Activated B cell treated with CpG ODN at 0.5 μM for 24 hours (primary cell): ENCODE results near the gene TGFB2. TPM values are rescaled to one million over a fixed set of nuclear protein-coding genes. Genes with fewer than 3 reads are reported as not detected.

Experiments used
- ATAC-seq: fragments of 200-7000 bp; cut with Tn5 transposase; one replicate; pipeline ENCODE4 v1.10.0; 2021; ENCODE audit warnings: low read depth, mild to moderate bottlenecking, moderate library complexity
- CTCF ChIA-PET: fragments of 350-600 bp; sonication (Branson Sonifier 250); formaldehyde crosslinking; loops from one replicate; lab custom pipeline; 2021; ENCODE audit warnings: antibody characterized with exemption; lab: Charles Lee
- POLR2A ChIA-PET: fragments of 350-600 bp; sonication (Branson Sonifier 250); formaldehyde crosslinking; loops from one replicate; lab custom pipeline; 2021; ENCODE audit warnings: antibody characterized with exemption; lab: Charles Lee
- DNase-seq: peaks from one replicate; pipeline ENCODE4 v3.0.0; 2022
- H3K27ac Mint-ChIP-seq: one replicate; pipeline ENCODE4 v1.8.0; 2020; ENCODE audit warnings: mixed read lengths
- H3K27me3 Mint-ChIP-seq: one replicate; pipeline ENCODE4 v1.8.0; 2021; ENCODE audit warnings: mixed read lengths
- H3K36me3 Mint-ChIP-seq: one replicate; pipeline ENCODE4 v1.8.0; 2021; ENCODE audit warnings: low read depth, mixed read lengths
- H3K4me1 Mint-ChIP-seq: one replicate; pipeline ENCODE4 v1.8.0; 2021; ENCODE audit warnings: mixed read lengths
- H3K4me3 Mint-ChIP-seq: one replicate; pipeline ENCODE4 v1.8.0; 2020; ENCODE audit warnings: mild to moderate bottlenecking, mixed read lengths
- H3K9me3 Mint-ChIP-seq: one replicate; pipeline ENCODE4 v1.8.0; 2020; ENCODE audit warnings: mixed read lengths
- intact Hi-C: fragments of 100-400 bp; cut with micrococcal nuclease; formaldehyde crosslinking; loops from one replicate; pipeline ENCODE4 v1.15.1; 2024
- total RNA-seq: library from RNA; stranded (reverse); gene quantifications from 2 replicates; pipeline ENCODE4 v1.2.3, GENCODE V29; 2022
- TF ChIP-seq, protein P1 (sequence below): fragments of 200-600 bp; IDR thresholded peaks from one replicate; pipeline ENCODE4 v1.8.0; 2022; ENCODE audit warnings: antibody characterized with exemption, mild to moderate bottlenecking

TGFB2 gene
- total RNA-seq, 1 donor from 2014 or later, result 1.6 TPM

DNA sequence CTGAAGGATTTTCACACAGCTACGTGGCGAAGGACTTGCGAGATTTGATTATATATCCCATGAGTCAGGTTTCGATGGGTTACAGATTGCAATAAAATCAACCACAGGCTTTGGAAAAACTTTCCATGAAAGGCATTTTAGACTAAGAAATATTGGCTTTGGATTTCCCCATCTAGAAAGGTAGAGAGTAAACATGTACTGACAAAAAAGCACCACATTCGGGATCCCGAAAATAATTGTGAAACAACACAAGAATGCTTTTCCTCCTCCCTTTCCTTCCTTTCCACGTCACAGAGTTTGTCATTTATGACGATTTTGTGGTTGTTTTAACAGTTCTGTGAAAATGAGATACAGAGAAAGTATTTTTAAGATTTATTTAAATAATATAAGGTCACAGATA lies 38.5 kb downstream of the TGFB2 start:
- intact Hi-C loops, result no loop called here
- no peak overlapping the region for H3K27ac Mint-ChIP-seq
- no peak overlapping the region for H3K4me3 Mint-ChIP-seq
- no peaks in the 10 kb centered on the region for H3K4me1 Mint-ChIP-seq
- DNase-seq (no peak), ATAC-seq (no peak)
- CTCF ChIA-PET, result no interaction called here
- TF ChIP-seq, protein P1, sequence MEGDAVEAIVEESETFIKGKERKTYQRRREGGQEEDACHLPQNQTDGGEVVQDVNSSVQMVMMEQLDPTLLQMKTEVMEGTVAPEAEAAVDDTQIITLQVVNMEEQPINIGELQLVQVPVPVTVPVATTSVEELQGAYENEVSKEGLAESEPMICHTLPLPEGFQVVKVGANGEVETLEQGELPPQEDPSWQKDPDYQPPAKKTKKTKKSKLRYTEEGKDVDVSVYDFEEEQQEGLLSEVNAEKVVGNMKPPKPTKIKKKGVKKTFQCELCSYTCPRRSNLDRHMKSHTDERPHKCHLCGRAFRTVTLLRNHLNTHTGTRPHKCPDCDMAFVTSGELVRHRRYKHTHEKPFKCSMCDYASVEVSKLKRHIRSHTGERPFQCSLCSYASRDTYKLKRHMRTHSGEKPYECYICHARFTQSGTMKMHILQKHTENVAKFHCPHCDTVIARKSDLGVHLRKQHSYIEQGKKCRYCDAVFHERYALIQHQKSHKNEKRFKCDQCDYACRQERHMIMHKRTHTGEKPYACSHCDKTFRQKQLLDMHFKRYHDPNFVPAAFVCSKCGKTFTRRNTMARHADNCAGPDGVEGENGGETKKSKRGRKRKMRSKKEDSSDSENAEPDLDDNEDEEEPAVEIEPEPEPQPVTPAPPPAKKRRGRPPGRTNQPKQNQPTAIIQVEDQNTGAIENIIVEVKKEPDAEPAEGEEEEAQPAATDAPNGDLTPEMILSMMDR, result no peak
- H3K9me3 Mint-ChIP-seq, result no peaks in the 10 kb centered on the region
- POLR2A ChIA-PET, result no interaction called here
- H3K36me3 Mint-ChIP-seq, result no peaks in the 10 kb centered on the region
- peaks cover 12% of the 10 kb centered on the region for H3K27me3 Mint-ChIP-seq

- intact Hi-C loops, result no loop called here
- Mint-ChIP-seq H3K27ac (no peak overlapping the region), H3K36me3 (no peaks in the 10 kb centered on the region), H3K9me3 (no peaks in the 10 kb centered on the region), H3K27me3 (peaks cover 10% of the 10 kb centered on the region), H3K4me3 (no peak overlapping the region), H3K4me1 (no peaks in the 10 kb centered on the region)
- ChIA-PET CTCF (no interaction called here), POLR2A (no interaction called here)
- DNase-seq (no peak), ATAC-seq (no peak)
- TF ChIP-seq, protein P1, result no peak
Measured at GRCh38 chr1:218384581-218384993, 39.5 kb downstream of the TGFB2 start.

- Mint-ChIP-seq H3K27me3 (peaks cover 7% of the 10 kb centered on the region), H3K4me3 (no peak overlapping the region), H3K27ac (no peak overlapping the region), H3K9me3 (no peaks in the 10 kb centered on the region), H3K4me1 (no peaks in the 10 kb centered on the region), H3K36me3 (no peaks in the 10 kb centered on the region)
- POLR2A ChIA-PET, result no interaction called here
- intact Hi-C loops, result no loop called here
- CTCF ChIA-PET, result no interaction called here
- ATAC-seq (no peak), DNase-seq (no peak)
- TF ChIP-seq, protein P1, result no peak
Measured at GRCh38 chr1:218388591-218388990, 43.5 kb downstream of the TGFB2 start.

GRCh38 chr1:218390618-218391017 lies 45.5 kb downstream of the TGFB2 start:
- CTCF ChIA-PET, result no interaction called here

GRCh38 chr1:218392780-218393179 lies 47.6 kb downstream of the TGFB2 start:
- ATAC-seq (no peak), DNase-seq (no peak)
- CTCF ChIA-PET, result no interaction called here
- intact Hi-C loops, result no loop called here
- H3K27me3 Mint-ChIP-seq, result peaks cover 2% of the 10 kb centered on the region
- TF ChIP-seq, protein P1, result no peak
- H3K27ac Mint-ChIP-seq, result no peak overlapping the region
- H3K4me3 Mint-ChIP-seq, result no peak overlapping the region
- no peaks in the 10 kb centered on the region for H3K4me1 Mint-ChIP-seq
- no peaks in the 10 kb centered on the region for H3K36me3 Mint-ChIP-seq
- POLR2A ChIA-PET, result no interaction called here
- H3K9me3 Mint-ChIP-seq, result no peaks in the 10 kb centered on the region

More at GRCh38 chr1:218390618-218391017, 45.5 kb downstream of the TGFB2 start:
- DNase-seq (no peak), ATAC-seq (no peak)
- intact Hi-C loops, result no loop called here
- TF ChIP-seq, protein P1, result no peak
- Mint-ChIP-seq H3K36me3 (no peaks in the 10 kb centered on the region), H3K9me3 (no peaks in the 10 kb centered on the region), H3K27me3 (peaks cover 2% of the 10 kb centered on the region), H3K27ac (no peak overlapping the region), H3K4me1 (no peaks in the 10 kb centered on the region), H3K4me3 (no peak overlapping the region)
- POLR2A ChIA-PET, result no interaction called here
